NB4 (cell line): ENCODE measurements around the gene CRAT.

ENCODE experiments used
- DNase-seq: peaks from one replicate; pipeline ENCODE4 v3.0.0; 2010; ENCODE audit warnings: low read depth
- H3K4me3 ChIP-seq: one replicate; pipeline ENCODE4 v1.5.1; 2011; ENCODE audit warnings: mild to moderate bottlenecking, low read depth, low read length, moderate library complexity
- CTCF ChIP-seq: IDR thresholded peaks from one replicate; pipeline ENCODE4 v1.5.1; 2012; ENCODE audit warnings: low read depth, low read length
- MAX ChIP-seq: IDR thresholded peaks from 2 replicates; pipeline ENCODE4 v1.6.1; 2011; ENCODE audit warnings: low read depth, low read length
- MYC ChIP-seq: IDR thresholded peaks from 2 replicates; pipeline ENCODE4 v1.6.1; 2011; ENCODE audit warnings: low read depth, low read length
- POLR2A ChIP-seq: IDR thresholded peaks from 2 replicates; pipeline ENCODE4 v1.6.1; 2011; ENCODE audit warnings: mild to moderate bottlenecking; ENCODE audit not compliant: insufficient read length; ENCODE audit errors: extremely low read depth

CRAT gene

GRCh38 chr9:129139993-129140396 is 29.4 kb upstream of the CRAT start:
- peak overlapping the region; percentile 44 for H3K4me3 ChIP-seq
- no peak for TF ChIP-seq CTCF
- TF ChIP-seq MYC: no peak; the same call in 1 of the 2 replicates
- TF ChIP-seq POLR2A: no peak
- TF ChIP-seq MAX: no peak
- peak; percentile 99 for DNase-seq

GRCh38 chr9:129139233-129139992 is 28.8 kb upstream of the CRAT start:
- TF ChIP-seq MAX: peak; percentile 87
- peak; percentile 70 for TF ChIP-seq CTCF
- TF ChIP-seq MYC: peak; percentile 60
- TF ChIP-seq POLR2A: no peak
- peak; percentile 89 for DNase-seq
- peak overlapping the region; percentile 44 for H3K4me3 ChIP-seq

GRCh38 chr9:129138476-129139232 is 28.1 kb upstream of the CRAT start:
- no peak for DNase-seq
- H3K4me3 ChIP-seq: no peak overlapping the region
- TF ChIP-seq POLR2A: no peak
- no peak for TF ChIP-seq CTCF
- no peak for TF ChIP-seq MAX
- no peak; the same call in 1 of the 2 replicates for TF ChIP-seq MYC

- H3K4me3 ChIP-seq: no peak overlapping the region
- DNase-seq: no peak
- TF ChIP-seq MAX: no peak
- TF ChIP-seq CTCF: no peak
- no peak for TF ChIP-seq POLR2A
- no peak for TF ChIP-seq MYC
Observed at GRCh38 chr9:129138144-129138462, 27.5 kb upstream of the CRAT start.

- no peak overlapping the region for H3K4me3 ChIP-seq
- DNase-seq: no peak
- TF ChIP-seq MYC: no peak
- TF ChIP-seq MAX: no peak
- no peak for TF ChIP-seq CTCF
- TF ChIP-seq POLR2A: no peak
Observed at GRCh38 chr9:129137292-129138143, 26.9 kb upstream of the CRAT start.
